ENCODE measurements around the gene DMWD. TPM values are rescaled to one million over a fixed set of nuclear protein-coding genes. Genes with fewer than 3 reads are reported as not detected.

Gene DMWD
- total and polyA plus RNA-seq, 2 of the 13 experiments (the other 11 are each of a cell fraction or from before 2014, with no cell fraction given), result 10.3 to 14.9 TPM

GRCh38 chr19:45770192-45771101, 22.2 kb downstream of the DMWD start (continued):
- TF ChIP-seq, protein P1, sequence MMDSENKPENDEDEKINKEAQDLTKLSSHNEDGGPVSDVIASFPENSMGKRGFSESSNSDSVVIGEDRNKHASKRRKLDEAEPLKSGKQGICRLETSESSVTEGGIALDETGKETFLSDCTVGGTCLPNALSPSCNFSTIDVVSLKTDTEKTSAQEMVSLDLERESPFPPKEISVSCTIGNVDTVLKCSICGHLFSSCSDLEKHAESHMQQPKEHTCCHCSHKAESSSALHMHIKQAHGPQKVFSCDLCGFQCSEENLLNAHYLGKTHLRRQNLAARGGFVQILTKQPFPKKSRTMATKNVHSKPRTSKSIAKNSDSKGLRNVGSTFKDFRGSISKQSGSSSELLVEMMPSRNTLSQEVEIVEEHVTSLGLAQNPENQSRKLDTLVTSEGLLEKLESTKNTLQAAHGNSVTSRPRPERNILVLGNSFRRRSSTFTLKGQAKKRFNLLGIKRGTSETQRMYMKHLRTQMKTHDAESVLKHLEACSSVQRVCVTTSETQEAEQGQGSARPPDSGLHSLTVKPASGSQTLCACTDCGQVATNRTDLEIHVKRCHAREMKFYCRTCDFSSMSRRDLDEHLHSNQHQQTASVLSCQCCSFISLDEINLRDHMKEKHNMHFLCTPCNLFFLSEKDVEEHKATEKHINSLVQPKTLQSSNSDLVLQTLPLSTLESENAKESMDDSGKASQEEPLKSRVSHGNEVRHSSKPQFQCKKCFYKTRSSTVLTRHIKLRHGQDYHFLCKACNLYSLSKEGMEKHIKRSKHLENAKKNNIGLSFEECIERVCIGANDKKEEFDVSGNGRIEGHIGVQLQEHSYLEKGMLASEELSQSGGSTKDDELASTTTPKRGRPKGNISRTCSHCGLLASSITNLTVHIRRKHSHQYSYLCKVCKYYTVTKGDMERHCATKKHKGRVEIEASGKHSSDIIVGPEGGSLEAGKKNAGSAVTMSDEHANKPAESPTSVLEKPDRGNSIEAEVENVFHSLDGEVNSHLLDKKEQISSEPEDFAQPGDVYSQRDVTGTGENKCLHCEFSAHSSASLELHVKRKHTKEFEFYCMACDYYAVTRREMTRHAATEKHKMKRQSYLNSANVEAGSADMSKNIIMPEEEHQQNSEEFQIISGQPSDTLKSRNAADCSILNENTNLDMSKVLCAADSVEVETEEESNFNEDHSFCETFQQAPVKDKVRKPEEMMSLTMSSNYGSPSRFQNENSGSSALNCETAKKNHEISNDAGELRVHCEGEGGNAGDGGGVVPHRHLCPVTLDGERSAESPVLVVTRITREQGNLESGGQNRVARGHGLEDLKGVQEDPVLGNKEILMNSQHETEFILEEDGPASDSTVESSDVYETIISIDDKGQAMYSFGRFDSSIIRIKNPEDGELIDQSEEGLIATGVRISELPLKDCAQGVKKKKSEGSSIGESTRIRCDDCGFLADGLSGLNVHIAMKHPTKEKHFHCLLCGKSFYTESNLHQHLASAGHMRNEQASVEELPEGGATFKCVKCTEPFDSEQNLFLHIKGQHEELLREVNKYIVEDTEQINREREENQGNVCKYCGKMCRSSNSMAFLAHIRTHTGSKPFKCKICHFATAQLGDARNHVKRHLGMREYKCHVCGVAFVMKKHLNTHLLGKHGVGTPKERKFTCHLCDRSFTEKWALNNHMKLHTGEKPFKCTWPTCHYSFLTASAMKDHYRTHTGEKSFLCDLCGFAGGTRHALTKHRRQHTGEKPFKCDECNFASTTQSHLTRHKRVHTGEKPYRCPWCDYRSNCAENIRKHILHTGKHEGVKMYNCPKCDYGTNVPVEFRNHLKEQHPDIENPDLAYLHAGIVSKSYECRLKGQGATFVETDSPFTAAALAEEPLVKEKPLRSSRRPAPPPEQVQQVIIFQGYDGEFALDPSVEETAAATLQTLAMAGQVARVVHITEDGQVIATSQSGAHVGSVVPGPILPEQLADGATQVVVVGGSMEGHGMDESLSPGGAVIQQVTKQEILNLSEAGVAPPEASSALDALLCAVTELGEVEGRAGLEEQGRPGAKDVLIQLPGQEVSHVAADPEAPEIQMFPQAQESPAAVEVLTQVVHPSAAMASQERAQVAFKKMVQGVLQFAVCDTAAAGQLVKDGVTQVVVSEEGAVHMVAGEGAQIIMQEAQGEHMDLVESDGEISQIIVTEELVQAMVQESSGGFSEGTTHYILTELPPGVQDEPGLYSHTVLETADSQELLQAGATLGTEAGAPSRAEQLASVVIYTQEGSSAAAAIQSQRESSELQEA (CRISPR knock-in tag; IDR thresholded peaks at IDR 0.05; ENCODE audit: not compliant biosample characterization), result no peak
- TF ChIP-seq POGZ (CRISPR knock-in tag; IDR thresholded peaks at IDR 0.05), result peak; percentile 16; the same call in 1 of the 2 replicates
- 0 out of 2 replicates have a peak, but pooled peaks have one; percentile 55 for TF ChIP-seq ZSCAN29 (CRISPR knock-in tag; conservative IDR thresholded peaks at IDR 0.05)
- TF ChIP-seq ZNF781 (CRISPR knock-in tag; IDR thresholded peaks at IDR 0.05; ENCODE audit: borderline replicate concordance, not compliant biosample characterization), result peak; percentile 83
- TF ChIP-seq ZNF335 (CRISPR knock-in tag; IDR thresholded peaks at IDR 0.05), result no peak
- peak; percentile 53 for TF ChIP-seq HDAC2 (CRISPR knock-in tag; IDR thresholded peaks at IDR 0.05)
- peak; percentile 70; the same call in 1 of the 2 replicates for TF ChIP-seq ZNF766 (CRISPR knock-in tag; IDR thresholded peaks at IDR 0.05; ENCODE audit: borderline replicate concordance)
- TF ChIP-seq ZNF329 (CRISPR knock-in tag; IDR thresholded peaks at IDR 0.05; ENCODE audit: low read depth), result 0 out of 2 replicates have a peak, but pooled peaks have one; percentile 40
- TF ChIP-seq ZNF720 (CRISPR knock-in tag; IDR thresholded peaks at IDR 0.05), result no peak
- peak; percentile 94 for TF ChIP-seq KDM3A (CRISPR knock-in tag; IDR thresholded peaks at IDR 0.05; ENCODE audit: low read depth)
- TF ChIP-seq KDM4B (CRISPR knock-in tag; IDR thresholded peaks at IDR 0.05), result peak; percentile 69; the same call in 1 of the 2 replicates
- peak; percentile 61; the same call in 1 of the 2 replicates for TF ChIP-seq CBX5 (CRISPR knock-in tag; IDR thresholded peaks at IDR 0.05; ENCODE audit: borderline replicate concordance)
- TF ChIP-seq ZNF121 (CRISPR knock-in tag; IDR thresholded peaks at IDR 0.05), result no peak
- TF ChIP-seq, protein P2, sequence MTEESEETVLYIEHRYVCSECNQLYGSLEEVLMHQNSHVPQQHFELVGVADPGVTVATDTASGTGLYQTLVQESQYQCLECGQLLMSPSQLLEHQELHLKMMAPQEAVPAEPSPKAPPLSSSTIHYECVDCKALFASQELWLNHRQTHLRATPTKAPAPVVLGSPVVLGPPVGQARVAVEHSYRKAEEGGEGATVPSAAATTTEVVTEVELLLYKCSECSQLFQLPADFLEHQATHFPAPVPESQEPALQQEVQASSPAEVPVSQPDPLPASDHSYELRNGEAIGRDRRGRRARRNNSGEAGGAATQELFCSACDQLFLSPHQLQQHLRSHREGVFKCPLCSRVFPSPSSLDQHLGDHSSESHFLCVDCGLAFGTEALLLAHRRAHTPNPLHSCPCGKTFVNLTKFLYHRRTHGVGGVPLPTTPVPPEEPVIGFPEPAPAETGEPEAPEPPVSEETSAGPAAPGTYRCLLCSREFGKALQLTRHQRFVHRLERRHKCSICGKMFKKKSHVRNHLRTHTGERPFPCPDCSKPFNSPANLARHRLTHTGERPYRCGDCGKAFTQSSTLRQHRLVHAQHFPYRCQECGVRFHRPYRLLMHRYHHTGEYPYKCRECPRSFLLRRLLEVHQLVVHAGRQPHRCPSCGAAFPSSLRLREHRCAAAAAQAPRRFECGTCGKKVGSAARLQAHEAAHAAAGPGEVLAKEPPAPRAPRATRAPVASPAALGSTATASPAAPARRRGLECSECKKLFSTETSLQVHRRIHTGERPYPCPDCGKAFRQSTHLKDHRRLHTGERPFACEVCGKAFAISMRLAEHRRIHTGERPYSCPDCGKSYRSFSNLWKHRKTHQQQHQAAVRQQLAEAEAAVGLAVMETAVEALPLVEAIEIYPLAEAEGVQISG (CRISPR knock-in tag; IDR thresholded peaks at IDR 0.05), result peak; percentile 60; the same call in 1 of the 2 replicates
- TF ChIP-seq PAF1 (CRISPR knock-in tag; IDR thresholded peaks at IDR 0.05), result no peak
- TF ChIP-seq ZNF430 (CRISPR knock-in tag; IDR thresholded peaks at IDR 0.05), result peak; percentile 89
- peak; percentile 81; the same call in 1 of the 2 replicates for TF ChIP-seq ZSCAN20 (CRISPR knock-in tag; IDR thresholded peaks at IDR 0.05; ENCODE audit: borderline replicate concordance)
- TF ChIP-seq HOXD1 (CRISPR knock-in tag; IDR thresholded peaks at IDR 0.05), result 0 out of 2 replicates have a peak, but pooled peaks have one; percentile 31
